Fibroblast of peridontal ligament (primary cell): ENCODE measurements around the gene TENT4B.

ENCODE experiments used
- DNase-seq: peaks from one replicate; pipeline ENCODE4 v3.0.0-alpha.2; 2010; ENCODE audit errors: extremely low read depth

The TENT4B gene

DNA sequence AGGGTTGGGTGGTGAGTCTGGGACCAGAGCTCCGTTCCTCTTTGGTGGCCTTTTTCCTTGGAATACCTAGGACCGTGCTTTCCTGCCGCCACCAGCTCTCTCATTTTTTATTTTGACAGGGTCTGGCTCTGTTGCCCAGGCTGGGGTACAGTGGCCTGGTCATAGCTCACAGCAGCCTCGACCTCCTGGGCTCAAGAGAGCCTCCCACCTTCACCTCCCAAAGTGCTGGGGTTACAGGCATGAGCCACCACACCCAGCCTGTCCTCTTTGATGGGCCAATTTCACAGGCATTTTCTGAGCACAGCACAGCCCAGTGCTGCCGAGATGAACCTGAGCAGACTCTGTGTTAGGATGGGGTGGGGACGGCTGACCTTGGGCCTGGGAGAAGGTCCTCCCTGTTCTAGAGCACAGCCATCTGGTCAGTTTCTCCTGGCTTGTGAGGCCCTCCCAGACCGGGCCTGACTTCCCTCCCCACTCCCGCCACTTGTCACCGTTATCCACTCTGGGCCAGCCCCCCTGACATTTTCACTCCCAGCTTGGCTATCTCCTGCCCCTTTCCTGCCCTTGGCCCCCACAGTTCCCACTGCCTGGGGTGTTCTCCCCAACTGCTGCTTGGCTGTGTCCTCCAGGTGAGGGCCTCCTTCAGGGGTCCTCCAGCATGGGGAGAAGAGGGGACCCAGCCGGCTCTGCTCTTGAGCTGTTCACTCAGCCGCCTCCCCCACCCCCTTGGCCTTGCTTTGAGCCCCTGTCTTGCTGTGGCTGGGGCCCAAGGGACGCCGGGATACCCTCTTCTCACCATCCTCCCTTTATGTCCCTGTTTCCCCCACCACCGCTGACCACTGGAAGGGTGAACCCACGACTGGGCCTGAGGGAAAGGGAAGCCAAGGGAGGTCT, 118.3 kb downstream of the TENT4B start:
- no peak for DNase-seq

DNA sequence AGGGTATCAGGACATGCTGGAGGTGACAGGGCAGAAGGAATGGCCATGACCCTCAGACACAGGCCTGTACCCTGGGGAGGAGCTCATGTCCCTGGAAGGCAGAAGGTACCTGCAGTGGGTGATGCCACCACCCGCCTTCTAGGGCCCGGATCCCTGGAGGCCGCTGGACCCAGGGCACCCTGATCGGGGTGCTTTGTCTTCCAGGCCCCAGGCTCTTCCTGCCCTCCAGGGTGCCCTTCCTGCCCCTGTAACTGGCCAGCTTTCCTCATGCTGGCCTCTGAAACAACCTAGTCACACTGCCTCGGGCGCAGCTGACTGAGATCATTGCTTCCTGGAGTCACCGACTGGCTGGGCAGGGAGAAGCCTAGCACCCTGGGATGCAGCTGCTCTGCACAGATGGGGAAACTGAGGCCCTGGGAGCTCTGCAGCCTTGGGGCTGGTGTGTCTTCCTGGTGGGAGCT, 119.0 kb downstream of the TENT4B start:
- DNase-seq = no peak

DNA sequence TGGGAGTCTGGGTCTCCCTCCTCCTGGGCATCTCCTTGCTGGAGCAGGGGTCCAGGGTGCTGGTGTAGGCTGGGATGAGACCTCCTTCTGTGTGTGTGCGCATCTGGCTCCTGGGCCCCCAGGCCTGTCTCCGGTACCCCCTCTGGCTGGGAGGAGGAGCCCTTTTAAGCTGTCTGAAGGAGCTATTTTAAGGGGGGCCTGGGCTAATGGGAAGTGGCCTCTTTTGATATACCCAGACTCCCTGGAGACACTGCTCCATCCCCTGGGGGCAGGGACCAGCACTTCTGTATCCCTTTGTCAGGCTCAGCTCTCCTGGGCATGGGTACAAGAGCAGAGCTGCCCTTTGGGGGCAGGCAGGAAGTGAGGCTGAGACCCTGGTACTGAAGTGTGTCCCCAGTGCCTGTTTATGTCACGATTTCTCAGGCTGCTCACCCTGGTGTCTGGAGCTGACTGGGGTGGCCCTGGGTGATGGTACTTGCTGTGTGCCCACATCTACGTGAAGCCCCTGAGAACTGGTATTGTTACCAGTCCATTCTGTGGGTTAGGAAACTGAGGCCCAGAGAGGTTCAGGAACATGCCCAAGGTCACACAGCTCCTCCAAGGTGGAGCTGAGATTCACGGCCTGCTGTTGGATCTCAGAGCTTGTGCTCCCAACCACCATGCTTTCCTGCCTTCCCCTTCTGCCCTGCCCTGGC, 119.7 kb downstream of the TENT4B start:
- DNase-seq = no peak

DNA sequence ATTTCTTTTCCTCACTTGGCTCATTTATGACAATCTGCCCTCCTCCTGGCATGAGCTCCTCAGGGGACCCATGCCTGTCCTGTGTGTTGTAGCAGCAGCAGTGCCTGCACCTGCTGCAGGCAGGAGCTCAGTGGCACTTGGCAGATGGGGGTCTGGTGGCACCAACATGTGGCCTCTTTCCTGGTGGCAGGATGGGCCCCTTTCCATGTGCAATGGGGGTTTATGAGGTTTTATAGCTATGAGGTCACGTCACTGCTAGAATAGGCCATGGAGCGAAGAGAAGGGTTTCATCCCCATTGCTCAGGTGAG, 120.2 kb downstream of the TENT4B start:
- DNase-seq = no peak

DNA sequence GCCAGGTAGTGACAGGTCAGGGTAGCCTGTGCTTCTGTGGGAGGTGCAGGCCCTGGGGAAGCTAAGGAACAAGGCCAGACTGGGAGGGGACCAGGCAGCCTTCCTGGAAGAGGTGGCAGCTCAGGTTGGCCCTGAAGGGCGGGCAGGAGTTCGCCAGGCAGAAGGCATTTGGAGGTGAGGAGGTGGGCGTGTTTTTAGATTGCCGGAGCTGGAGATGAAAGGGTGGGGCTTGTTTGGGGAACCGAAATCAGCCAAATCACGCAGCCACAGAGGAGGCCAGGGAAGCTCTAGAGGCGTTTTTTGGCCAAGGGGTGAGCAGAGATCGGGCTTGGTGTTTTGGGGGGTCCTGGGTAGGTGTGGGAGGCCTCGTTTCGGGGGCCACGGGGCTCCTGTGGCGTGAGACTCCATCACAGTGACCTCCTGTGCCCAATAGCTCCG, 120.8 kb downstream of the TENT4B start:
- no peak for DNase-seq

DNA sequence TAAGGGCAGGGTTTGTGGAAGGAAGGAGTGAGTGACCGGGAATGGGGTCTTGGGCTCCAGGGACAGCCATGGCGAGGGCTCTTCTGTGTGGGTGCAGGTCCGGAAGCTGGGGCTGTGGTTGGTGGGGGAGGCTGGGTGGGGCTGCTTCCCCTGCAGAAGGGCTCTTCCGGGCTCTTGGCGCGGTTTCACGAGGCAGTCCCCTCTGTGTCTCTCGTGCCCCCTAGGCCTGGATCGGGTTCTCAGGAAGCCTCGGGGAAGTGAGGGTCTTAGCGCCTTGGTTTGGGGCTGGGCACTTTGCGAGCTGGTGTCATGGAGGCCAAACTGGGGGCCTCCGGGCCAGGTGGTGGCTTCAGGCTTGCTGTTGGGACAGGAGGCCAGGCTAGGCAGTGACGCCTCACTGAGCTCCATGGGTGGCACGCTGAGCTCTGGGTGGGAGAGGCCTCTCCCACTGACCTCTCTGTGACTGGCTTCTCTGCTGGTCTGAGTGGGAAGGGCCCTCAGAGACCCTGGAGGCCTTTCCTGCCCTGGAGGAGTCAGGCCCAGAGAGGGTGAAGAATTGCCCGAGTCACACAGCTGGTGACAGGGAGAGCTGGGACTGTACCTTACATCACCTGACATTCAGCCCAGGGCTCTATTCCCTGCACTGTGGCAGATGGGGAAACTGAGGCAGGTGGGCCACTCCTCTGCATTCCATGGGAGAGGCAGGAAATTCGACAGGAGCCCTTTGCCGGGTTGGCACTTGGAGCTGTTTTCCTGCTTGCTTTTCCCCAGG, 121.4 kb downstream of the TENT4B start:
- no peak for DNase-seq

DNA sequence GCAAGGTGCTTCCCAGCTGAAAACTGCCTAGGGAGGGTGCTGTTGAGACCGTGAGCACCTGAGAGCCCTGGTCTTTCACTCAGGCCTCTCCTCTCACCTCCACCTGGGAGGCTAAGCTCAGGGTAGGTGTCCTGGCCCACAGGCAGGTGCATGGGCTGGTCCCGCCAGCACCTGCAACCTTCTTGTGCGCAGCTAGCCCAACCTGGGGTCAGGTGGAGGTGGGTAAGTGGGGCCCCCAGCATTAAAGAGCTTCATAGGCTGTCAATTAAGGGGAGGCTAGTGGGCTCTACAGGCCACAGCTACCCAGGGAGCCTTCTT, 122.0 kb downstream of the TENT4B start:
- DNase-seq = no peak

DNA sequence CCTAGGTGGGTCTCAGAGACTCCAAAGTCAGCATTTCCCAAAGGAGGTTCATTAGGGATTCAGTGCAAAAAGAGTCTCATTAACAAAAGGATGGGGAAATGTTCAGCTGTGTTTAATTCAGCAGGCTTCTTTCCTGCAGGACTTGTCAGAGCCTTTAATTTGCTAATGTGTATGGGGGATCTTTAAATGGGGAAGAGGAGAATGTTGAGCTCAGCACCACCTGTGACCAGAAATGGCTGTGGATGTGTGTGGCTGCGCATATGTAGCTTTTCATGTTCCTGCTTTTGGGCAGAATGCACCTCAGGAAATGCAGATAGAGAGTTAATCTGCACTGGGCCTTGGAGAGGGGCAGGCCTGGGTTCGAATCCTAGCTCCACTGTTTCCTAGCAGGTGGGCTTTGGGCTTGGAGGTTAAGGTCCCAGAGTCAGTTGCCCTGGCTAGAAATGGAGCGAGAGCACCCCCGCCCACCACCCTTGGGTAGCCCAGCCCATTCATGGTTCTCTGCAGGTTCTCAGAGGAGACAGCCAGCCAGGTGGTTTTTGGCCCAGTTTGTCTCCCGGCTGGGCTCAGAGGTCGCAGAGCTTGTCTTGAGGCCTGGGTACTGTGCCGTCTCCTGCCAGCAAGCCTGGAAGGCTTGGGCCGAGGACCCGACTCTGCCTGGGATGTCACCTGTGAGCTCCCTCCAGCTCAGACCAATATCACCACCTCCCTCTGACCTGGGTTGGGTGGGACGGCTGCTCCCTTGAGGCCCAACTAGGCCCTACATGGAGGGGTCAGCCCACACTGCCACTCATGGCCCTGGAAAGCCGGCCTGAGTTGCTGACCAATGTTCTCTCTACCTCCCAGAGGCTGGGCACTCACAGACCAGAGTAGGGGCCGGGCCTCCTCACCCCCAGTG, 122.6 kb downstream of the TENT4B start:
- no peak for DNase-seq

DNA sequence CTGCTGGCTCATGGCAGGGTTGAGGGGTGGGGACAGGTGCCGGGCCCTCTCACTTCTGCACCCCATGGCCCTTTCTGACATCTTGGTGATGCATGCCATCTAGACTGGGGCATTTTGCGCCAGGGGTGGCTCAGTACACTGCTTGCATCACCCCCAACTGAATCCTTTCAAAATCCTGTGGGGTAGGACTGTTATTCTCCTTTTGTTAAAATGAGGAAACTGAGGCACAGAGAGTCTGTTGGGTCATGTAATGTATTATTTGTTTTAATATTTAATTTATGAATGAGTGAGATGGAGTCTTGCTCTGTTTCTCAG, 123.2 kb downstream of the TENT4B start:
- no peak for DNase-seq

DNA sequence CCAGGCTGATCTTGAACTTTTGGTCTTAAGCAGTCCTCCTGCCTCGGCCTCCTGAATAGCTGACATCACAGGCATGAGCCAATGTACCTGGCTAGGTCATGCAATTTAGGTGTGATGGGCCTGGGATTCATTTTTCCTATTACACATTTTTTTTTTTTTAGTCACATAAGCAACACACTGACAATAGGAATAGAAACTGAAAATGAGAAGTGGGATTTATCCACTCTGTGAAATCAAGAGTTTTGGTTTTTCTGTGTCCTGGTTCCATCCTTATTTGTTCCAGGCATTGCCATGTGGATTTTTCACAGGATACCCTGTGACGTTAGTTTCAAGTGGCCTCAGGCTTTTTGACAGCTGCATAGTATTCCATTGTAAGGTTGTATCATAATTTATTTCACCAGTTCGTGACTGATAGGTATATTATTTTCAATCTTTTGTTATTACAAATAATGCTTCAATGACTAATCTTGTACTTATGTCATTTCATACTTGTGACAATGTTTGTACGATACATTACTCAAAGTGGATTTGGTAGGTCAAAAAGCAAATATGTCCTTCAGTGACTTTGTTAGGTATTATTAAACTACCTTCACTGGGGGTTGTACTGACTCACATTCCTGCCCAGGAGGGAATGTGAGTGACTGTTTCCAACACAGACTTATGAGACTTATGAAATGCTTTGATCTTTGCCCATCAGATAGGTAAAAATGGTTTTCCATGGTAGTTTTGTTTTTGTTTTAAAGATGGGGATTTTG, 123.9 kb downstream of the TENT4B start:
- no peak for DNase-seq

DNA sequence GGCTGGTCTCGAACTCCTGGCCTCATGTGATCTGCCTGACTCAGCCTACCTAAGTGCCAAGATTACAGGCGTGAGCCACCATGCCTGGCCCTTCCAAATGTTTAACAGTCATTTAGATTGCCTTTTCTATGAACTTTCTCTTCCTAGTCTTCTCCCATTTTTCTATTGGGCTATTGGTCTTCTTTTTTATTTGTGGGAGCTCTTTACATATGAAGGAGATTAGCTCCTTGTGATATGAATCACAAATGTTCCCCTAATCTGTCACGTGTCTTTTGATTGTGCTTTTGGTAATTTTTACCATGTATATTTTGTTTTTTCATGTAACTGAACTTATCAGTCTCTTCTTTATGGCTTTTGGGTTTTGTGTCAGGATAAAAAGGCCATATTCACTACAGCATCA, 125.1 kb downstream of the TENT4B start:
- DNase-seq = no peak

DNA sequence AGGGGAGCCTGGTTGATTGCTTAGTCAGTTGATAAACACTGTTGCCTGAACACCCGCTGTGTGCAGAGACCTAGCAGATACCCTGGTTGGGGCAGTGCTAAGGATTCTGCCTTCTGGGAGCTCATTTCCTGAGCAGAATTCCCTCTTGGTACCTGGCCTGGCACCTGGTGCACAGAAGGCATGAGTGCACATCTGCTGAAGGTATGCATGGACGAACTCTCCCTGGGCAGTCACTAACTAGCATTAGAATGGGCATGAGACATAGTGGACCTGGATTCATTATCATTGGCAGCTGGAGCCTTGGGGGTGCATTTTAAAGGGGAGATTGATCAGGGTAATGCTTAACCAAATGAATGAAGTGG, 126.4 kb downstream of the TENT4B start:
- no peak for DNase-seq

DNA sequence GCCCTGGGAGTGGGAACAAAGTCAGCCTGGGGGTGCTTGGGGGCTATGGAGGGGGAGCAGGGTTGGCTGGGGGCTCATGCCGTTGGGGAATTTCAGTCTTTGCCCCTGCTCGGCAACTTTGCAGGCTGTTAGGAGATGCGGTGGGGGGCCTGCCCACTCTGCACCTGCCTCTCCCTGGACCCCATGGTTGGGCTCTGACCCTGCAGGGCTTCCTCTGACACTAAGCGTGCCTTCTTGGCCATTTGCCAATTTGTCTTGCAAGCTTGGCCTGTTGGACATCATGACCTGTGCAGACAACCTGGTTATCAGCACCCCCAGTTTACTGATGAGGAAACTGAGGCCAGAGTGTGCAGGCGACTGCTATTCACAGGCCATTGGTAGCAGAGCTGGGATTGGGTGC, 127.8 kb downstream of the TENT4B start:
- DNase-seq = no peak
